ENCODE data around the gene GLTPD2.

The GLTPD2 gene

DNA sequence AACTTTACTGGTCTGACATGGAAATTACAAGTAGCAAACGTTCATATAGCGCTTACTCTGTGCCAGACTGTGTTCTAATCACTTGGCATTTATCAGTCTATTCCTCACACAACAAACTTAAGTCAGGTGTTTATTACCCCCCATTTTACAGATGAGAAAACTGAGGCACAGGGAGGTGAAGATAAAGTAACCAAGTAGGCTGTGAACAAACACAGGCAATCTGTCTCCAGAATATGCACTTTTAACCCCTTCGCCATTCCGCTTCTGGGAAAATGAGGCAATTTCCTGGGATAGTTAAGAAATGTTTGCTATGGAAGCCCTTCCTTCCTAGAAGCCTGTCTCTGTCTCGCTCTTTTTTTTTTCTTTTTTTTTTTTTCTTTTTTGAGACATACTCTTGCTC, 36.8 kb upstream of the GLTPD2 start:
- H3K27ac ChIP-seq: no peak overlapping the region
- H3K4me3 ChIP-seq: no peak overlapping the region
- no peak for DNase-seq (ENCODE audit: low spot score)

DNA sequence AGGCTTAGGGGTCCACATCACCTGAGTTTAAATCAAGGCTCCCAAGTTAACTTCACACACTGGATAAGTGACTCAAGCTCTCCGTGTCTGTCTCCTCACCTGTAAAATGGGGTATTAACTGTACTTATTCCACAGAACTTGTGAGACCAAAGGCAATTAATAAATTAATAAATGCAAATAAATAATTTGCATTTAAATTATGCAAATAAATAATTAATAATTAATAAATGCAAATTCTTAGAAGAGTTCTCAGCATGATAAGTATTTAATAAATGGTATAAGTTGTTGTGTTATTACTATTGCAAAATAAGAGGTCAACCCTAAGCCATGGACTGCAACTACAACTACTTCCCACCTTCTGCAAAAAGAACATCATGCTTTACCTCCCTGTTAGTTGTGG, 35.4 kb upstream of the GLTPD2 start:
- no peak overlapping the region for H3K27ac ChIP-seq
- TF ChIP-seq, protein P1, sequence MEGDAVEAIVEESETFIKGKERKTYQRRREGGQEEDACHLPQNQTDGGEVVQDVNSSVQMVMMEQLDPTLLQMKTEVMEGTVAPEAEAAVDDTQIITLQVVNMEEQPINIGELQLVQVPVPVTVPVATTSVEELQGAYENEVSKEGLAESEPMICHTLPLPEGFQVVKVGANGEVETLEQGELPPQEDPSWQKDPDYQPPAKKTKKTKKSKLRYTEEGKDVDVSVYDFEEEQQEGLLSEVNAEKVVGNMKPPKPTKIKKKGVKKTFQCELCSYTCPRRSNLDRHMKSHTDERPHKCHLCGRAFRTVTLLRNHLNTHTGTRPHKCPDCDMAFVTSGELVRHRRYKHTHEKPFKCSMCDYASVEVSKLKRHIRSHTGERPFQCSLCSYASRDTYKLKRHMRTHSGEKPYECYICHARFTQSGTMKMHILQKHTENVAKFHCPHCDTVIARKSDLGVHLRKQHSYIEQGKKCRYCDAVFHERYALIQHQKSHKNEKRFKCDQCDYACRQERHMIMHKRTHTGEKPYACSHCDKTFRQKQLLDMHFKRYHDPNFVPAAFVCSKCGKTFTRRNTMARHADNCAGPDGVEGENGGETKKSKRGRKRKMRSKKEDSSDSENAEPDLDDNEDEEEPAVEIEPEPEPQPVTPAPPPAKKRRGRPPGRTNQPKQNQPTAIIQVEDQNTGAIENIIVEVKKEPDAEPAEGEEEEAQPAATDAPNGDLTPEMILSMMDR (IDR thresholded peaks at IDR 0.05): no peak
- no peak overlapping the region for H3K4me3 ChIP-seq
- DNase-seq (ENCODE audit: low spot score): no peak

More for the DNA sequence above, 36.8 kb upstream of the GLTPD2 start:
- TF ChIP-seq, protein P1 (IDR thresholded peaks at IDR 0.05): no peak

DNA sequence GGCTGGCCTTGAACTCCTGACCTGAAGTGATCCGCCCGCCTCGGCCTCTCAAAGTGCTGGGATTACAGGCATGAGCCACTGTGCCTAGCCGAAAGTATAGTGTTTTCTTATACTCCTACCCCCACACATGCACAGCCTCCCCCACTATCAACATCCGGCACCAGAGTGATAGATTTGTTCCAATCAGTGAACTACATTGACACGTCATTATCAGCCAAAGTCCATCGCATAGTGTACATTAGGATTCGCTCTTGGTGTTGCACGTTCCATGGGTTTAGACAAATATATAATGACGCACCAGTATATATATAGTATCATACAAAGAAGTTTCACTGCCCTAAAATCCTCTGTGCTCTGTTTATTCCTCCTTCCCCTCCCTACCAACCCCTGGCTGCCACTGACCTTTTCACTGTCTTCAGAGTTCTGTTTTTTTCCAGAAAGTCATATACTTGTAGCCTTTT, 29.0 kb upstream of the GLTPD2 start:
- TF ChIP-seq, protein P1 (IDR thresholded peaks at IDR 0.05): no peak
- no peak for DNase-seq (ENCODE audit: low spot score)
- H3K4me3 ChIP-seq: no peak overlapping the region
- no peak overlapping the region for H3K27ac ChIP-seq

DNA sequence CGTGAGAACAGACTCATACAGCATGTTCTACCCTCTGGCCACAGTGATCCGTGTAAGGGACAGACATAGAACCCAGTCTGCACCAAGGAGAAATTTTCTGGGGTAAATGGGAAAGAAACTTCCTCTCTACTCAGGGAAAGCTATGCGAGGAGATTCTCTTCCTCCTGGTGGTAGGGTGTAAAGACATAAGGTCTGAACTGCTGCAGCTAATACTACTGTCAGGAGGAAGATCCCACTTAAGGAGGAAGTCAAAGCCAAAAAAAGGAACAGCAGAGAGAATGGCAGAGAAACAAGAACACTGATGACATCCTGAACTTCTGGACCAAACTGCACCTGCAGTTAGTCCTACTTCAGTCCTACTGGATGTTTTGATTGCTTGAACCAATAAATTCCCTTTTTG, 24.2 kb upstream of the GLTPD2 start:
- H3K27ac ChIP-seq: peak overlapping the region in 1 of 2 donors; percentile 73
- TF ChIP-seq, protein P1 (IDR thresholded peaks at IDR 0.05): no peak
- no peak overlapping the region for H3K4me3 ChIP-seq
- DNase-seq (ENCODE audit: low spot score): no peak

DNA sequence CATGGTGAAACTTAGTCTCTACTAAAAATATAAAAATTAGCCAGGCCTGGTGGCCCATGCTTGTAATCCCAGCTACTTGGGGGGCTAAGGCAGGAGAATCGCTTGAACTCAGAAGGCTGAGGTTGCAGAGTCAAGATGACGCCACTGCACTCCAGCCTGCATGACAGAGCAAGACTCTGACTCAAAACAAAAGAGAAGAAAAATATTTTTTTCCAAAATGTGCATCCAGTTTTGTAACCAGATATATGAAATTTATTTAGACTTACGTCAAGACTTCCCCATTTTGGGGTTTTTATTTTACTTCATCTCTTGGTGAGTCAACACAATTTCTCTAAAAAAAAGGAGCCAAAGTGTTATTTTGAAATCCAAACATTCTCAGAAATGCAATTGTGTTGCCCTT, 22.6 kb upstream of the GLTPD2 start:
- Histone ChIP-seq H3K4me3 (no peak overlapping the region), H3K27ac (peak overlapping the region in 1 of 2 donors; percentile 70)
- no peak for DNase-seq (ENCODE audit: low spot score)
- TF ChIP-seq, protein P1 (IDR thresholded peaks at IDR 0.05): no peak

DNA sequence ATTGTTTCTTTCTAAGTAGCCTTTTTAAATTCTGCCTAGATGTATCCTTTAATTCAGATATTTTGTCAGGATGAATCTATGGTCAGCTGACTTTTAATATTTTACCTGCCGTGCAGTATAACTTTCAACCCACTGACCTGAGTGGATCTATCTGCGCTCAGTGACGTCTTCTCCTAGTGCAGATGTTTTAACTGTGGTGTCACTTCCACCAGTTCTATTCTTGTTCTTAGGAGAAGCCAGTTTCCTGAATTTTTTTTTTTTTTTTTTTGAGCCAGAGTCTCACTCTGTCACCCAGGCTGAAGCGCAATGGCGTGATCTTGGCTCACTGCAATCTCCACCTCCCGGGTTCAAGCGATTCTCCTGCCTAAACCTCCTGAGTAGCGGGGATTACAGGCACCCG, 22.0 kb upstream of the GLTPD2 start:
- DNase-seq (ENCODE audit: low spot score): no peak
- TF ChIP-seq, protein P1 (IDR thresholded peaks at IDR 0.05): no peak
- no peak overlapping the region for H3K4me3 ChIP-seq
- H3K27ac ChIP-seq: peak overlapping the region in 1 of 2 donors; percentile 17

DNA sequence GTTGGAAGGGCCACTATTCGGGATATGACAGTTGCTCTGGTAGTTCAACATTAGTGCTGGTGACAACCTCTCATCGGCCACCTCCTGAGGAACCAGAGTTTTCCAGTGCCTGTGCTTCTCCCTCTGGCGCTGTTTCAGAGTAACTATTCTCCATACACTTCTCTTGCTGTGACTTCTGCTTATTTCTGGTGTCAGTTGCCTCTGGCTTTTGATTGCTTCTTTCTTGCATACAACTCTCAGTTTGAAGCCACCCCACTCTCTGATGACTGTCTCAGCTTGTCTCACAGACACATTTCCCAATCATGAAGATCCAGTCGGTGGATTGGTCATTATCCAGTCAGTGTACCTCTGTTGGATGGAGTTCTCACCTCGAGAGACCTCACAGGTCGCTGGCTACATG, 20.5 kb upstream of the GLTPD2 start:
- no peak overlapping the region for H3K4me3 ChIP-seq
- peak overlapping the region in 1 of 2 donors; percentile 8 for H3K27ac ChIP-seq
- TF ChIP-seq, protein P1 (IDR thresholded peaks at IDR 0.05): no peak
- DNase-seq (ENCODE audit: low spot score): no peak
